ENCODE data around the gene UBALD2.
"Not testable (repeated sequence)": the region's sequence is repeated elsewhere in the genome, so short reads cannot be mapped to it uniquely, and the experiment has no call there.

The UBALD2 gene

GRCh38 chr17:76293106-76293505 lies 28.0 kb downstream of the UBALD2 start:
- no peak for TF ChIP-seq GATA1 (IDR thresholded peaks at IDR 0.05; ENCODE audit: low read depth, low read length)
- TF ChIP-seq POLR2A (IDR thresholded peaks at IDR 0.05; ENCODE audit: low read length): no peak
- DNase-seq: no peak

GRCh38 chr17:76296186-76296585 lies 31.0 kb downstream of the UBALD2 start:
- TF ChIP-seq GATA1 (IDR thresholded peaks at IDR 0.05; ENCODE audit: low read depth, low read length) (no peak), POLR2A (IDR thresholded peaks at IDR 0.05; ENCODE audit: low read length) (no peak)

GRCh38 chr17:76296889-76297288 lies 31.7 kb downstream of the UBALD2 start:
- TF ChIP-seq GATA1 (IDR thresholded peaks at IDR 0.05; ENCODE audit: low read depth, low read length): no peak
- TF ChIP-seq POLR2A (IDR thresholded peaks at IDR 0.05; ENCODE audit: low read length): no peak
- no peak for DNase-seq

More at GRCh38 chr17:76296186-76296585, 31.0 kb downstream of the UBALD2 start:
- no peak for DNase-seq

- DNase-seq: no peak
- no peak for TF ChIP-seq GATA1 (IDR thresholded peaks at IDR 0.05; ENCODE audit: low read depth, low read length)
- no peak for TF ChIP-seq POLR2A (IDR thresholded peaks at IDR 0.05; ENCODE audit: low read length)
Measured at GRCh38 chr17:76297436-76297835, 32.3 kb downstream of the UBALD2 start.

GRCh38 chr17:76304226-76305134 lies 39.3 kb downstream of the UBALD2 start:
- TF ChIP-seq GATA1 (IDR thresholded peaks at IDR 0.05; ENCODE audit: low read depth, low read length) (no peak), POLR2A (IDR thresholded peaks at IDR 0.05; ENCODE audit: low read length) (no peak)
- DNase-seq: no peak

GRCh38 chr17:76305135-76305454 lies 39.9 kb downstream of the UBALD2 start:
- DNase-seq: not testable (repeated sequence)

GRCh38 chr17:76307299-76307965 lies 42.3 kb downstream of the UBALD2 start:
- DNase-seq: no peak

GRCh38 chr17:76307966-76308338 lies 42.8 kb downstream of the UBALD2 start, which contains the start of gene QRICH2:
Gene QRICH2, minus strand, starts transcription at chr17:76308276. Its CDS starts 278 bp downstream, at chr17:76307998.
- TF ChIP-seq POLR2A (IDR thresholded peaks at IDR 0.05; ENCODE audit: low read length) (no peak), GATA1 (IDR thresholded peaks at IDR 0.05; ENCODE audit: low read depth, low read length) (no peak)
- DNase-seq: no peak

More at GRCh38 chr17:76307299-76307965, 42.3 kb downstream of the UBALD2 start:
- TF ChIP-seq GATA1 (IDR thresholded peaks at IDR 0.05; ENCODE audit: low read depth, low read length) (no peak), POLR2A (IDR thresholded peaks at IDR 0.05; ENCODE audit: low read length) (no peak)

- no peak for TF ChIP-seq GATA1 (IDR thresholded peaks at IDR 0.05; ENCODE audit: low read depth, low read length)
- TF ChIP-seq POLR2A (IDR thresholded peaks at IDR 0.05; ENCODE audit: low read length): no peak
Measured at GRCh38 chr17:76309461-76309860, 44.3 kb downstream of the UBALD2 start.

GRCh38 chr17:76312735-76313134 lies 47.6 kb downstream of the UBALD2 start:
- DNase-seq: no peak
- TF ChIP-seq POLR2A (IDR thresholded peaks at IDR 0.05; ENCODE audit: low read length) (no peak), GATA1 (IDR thresholded peaks at IDR 0.05; ENCODE audit: low read depth, low read length) (no peak)

More at GRCh38 chr17:76309461-76309860, 44.3 kb downstream of the UBALD2 start:
- DNase-seq: no peak

GRCh38 chr17:76314392-76315227 lies 49.5 kb downstream of the UBALD2 start:
- no peak for DNase-seq
- TF ChIP-seq POLR2A (IDR thresholded peaks at IDR 0.05; ENCODE audit: low read length): no peak

GRCh38 chr17:76317535-76317934 lies 52.4 kb downstream of the UBALD2 start:
- DNase-seq: no peak
- TF ChIP-seq POLR2A (IDR thresholded peaks at IDR 0.05; ENCODE audit: low read length) (no peak), GATA1 (IDR thresholded peaks at IDR 0.05; ENCODE audit: low read depth, low read length) (no peak)

- no peak for DNase-seq
- TF ChIP-seq POLR2A (IDR thresholded peaks at IDR 0.05; ENCODE audit: low read length) (no peak), GATA1 (IDR thresholded peaks at IDR 0.05; ENCODE audit: low read depth, low read length) (no peak)
Measured at GRCh38 chr17:76318586-76318985, 53.4 kb downstream of the UBALD2 start.
